Measurements from ENCODE around the gene PCSK6. TPM values are rescaled to one million over a fixed set of nuclear protein-coding genes. Genes with fewer than 3 reads are reported as not detected.
"Not testable (repeated sequence)": the region's sequence is repeated elsewhere in the genome, so short reads cannot be mapped to it uniquely, and the experiment has no call there.

PCSK6 gene
- polyA plus RNA-seq, 3 donors = 0.05 to 0.10 TPM; not detected in 1

- no peak overlapping the region for H3K27ac Mint-ChIP-seq
- Histone ChIP-seq H3K9me3 (replicated peaks in 1 of 2; ENCODE audit: control insufficient read depth in 1 of 2, insufficient read depth in 1 of 2, low read length in 2 of 2) (no peaks in the 10 kb centered on the region), H3K4me1 (ENCODE audit: control insufficient read depth in 1 of 2, insufficient read depth in 2 of 2, low read length in 2 of 2) (no peaks in the 10 kb centered on the region), H3K9ac (ENCODE audit: insufficient read depth, low read length, poor library complexity, severe bottlenecking) (no peak overlapping the region), H3K27me3 (ENCODE audit: control insufficient read depth in 2 of 2, insufficient read depth in 2 of 2, low read length in 2 of 2) (no peaks in the 10 kb centered on the region), H4K20me1 (ENCODE audit: insufficient read depth, low read length) (no peaks in the 10 kb centered on the region), H3K36me3 (replicated peaks in 1 of 2; ENCODE audit: control insufficient read depth in 1 of 2, insufficient read depth in 2 of 2, low read length in 2 of 2) (no peaks in the 10 kb centered on the region), H3K4me3 (replicated peaks in 1 of 3; ENCODE audit: low read depth in 2 of 3, low read length in 3 of 3) (no peak overlapping the region), H3K4me2 (replicated peaks; ENCODE audit: extremely low read depth, low read length, poor library complexity, severe bottlenecking) (no peak overlapping the region), H2AFZ (ENCODE audit: insufficient read depth, low read depth, low read length, poor library complexity, severe bottlenecking) (no peak overlapping the region), H3K27ac (ENCODE audit: low read depth in 1 of 2, low read length in 2 of 2) (no peak overlapping the region), H3K79me2 (ENCODE audit: insufficient read depth, low read length) (no peaks in the 10 kb centered on the region)
- no peak for TF ChIP-seq CTCF (IDR thresholded peaks at IDR 0.05)
- no peaks in the 10 kb centered on the region for H3K36me3 Mint-ChIP-seq
- intact Hi-C loops (cut with micrococcal nuclease) = no loop called here
- peaks cover 0 to 2% (median 0%) of the 10 kb centered on the region in 7 donors for H3K9me3 Mint-ChIP-seq
- peaks cover 11 to 20% (median 20%) of the 10 kb centered on the region in 3 donors for H3K27me3 Mint-ChIP-seq (ENCODE audit: low read depth in 3 of 3)
- 92% methylated on average over 9 of the region's 11 CpGs for WGBS (ENCODE audit: insufficient coverage)
- DNase-seq = no peak
- H3K4me1 Mint-ChIP-seq = no peaks in the 10 kb centered on the region
- H3K4me3 Mint-ChIP-seq = no peak overlapping the region
Measured at GRCh38 chr15:101357885-101358284, 131.6 kb downstream of the PCSK6 start.

DNA sequence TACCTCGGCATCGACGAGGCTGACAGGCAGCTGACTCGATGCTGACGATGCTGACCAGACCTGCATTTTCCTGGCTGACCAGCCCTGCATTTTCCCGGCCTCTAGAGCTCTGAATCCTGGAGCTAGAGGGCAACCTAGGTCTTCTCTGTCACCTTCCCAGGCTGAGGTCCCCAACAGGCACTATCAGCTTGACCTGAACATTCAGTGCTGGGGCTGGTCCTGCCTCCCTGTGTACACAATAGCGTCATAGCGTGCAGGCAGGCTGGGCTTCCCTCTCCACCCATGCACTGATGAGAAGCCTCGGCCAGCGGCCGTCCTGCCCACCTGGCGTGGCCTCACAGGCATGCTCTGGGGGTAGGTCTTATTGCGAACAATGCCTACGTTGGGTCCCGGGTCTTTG, 132.2 kb downstream of the PCSK6 start:
- H3K4me3 ChIP-seq (replicated peaks in 1 of 3; ENCODE audit: low read depth in 2 of 3, low read length in 3 of 3) = no peak overlapping the region
- H3K9ac ChIP-seq (ENCODE audit: insufficient read depth, low read length, poor library complexity, severe bottlenecking) = no peak overlapping the region
- no peaks in the 10 kb centered on the region for H3K4me1 Mint-ChIP-seq
- H3K27me3 ChIP-seq (ENCODE audit: control insufficient read depth in 2 of 2, insufficient read depth in 2 of 2, low read length in 2 of 2) = no peaks in the 10 kb centered on the region
- 81% methylated on average over 8 of the region's 15 CpGs for WGBS (ENCODE audit: insufficient coverage)
- TF ChIP-seq CTCF (IDR thresholded peaks at IDR 0.05) = no peak
- H3K36me3 ChIP-seq (replicated peaks in 1 of 2; ENCODE audit: control insufficient read depth in 1 of 2, insufficient read depth in 2 of 2, low read length in 2 of 2) = no peaks in the 10 kb centered on the region
- no peak overlapping the region for H3K27ac Mint-ChIP-seq
- H3K4me1 ChIP-seq (ENCODE audit: control insufficient read depth in 1 of 2, insufficient read depth in 2 of 2, low read length in 2 of 2) = no peaks in the 10 kb centered on the region
- no peaks in the 10 kb centered on the region for H3K79me2 ChIP-seq (ENCODE audit: insufficient read depth, low read length)
- H2AFZ ChIP-seq (ENCODE audit: insufficient read depth, low read depth, low read length, poor library complexity, severe bottlenecking) = no peak overlapping the region
- H3K4me3 Mint-ChIP-seq = no peak overlapping the region
- no peak overlapping the region for H3K4me2 ChIP-seq (replicated peaks; ENCODE audit: extremely low read depth, low read length, poor library complexity, severe bottlenecking)
- H3K27me3 Mint-ChIP-seq (ENCODE audit: low read depth in 3 of 3) = peaks cover 9 to 19% (median 18%) of the 10 kb centered on the region in 3 donors
- H3K27ac ChIP-seq (ENCODE audit: low read depth in 1 of 2, low read length in 2 of 2) = no peak overlapping the region
- H3K9me3 Mint-ChIP-seq = no peaks in the 10 kb centered on the region
- H4K20me1 ChIP-seq (ENCODE audit: insufficient read depth, low read length) = no peaks in the 10 kb centered on the region
- H3K36me3 Mint-ChIP-seq = no peaks in the 10 kb centered on the region
- no peaks in the 10 kb centered on the region for H3K9me3 ChIP-seq (replicated peaks in 1 of 2; ENCODE audit: control insufficient read depth in 1 of 2, insufficient read depth in 1 of 2, low read length in 2 of 2)
- no peak for DNase-seq
- intact Hi-C loops (cut with micrococcal nuclease) = no loop called here

GRCh38 chr15:101356512-101357172, 132.9 kb downstream of the PCSK6 start:
- H3K9ac ChIP-seq (ENCODE audit: insufficient read depth, low read length, poor library complexity, severe bottlenecking); H3K4me3 Mint-ChIP-seq; H3K4me1 ChIP-seq (ENCODE audit: control insufficient read depth in 1 of 2, insufficient read depth in 2 of 2, low read length in 2 of 2); H3K79me2 ChIP-seq (ENCODE audit: insufficient read depth, low read length); H3K36me3 ChIP-seq (replicated peaks in 1 of 2; ENCODE audit: control insufficient read depth in 1 of 2, insufficient read depth in 2 of 2, low read length in 2 of 2); H3K27ac Mint-ChIP-seq; H3K27ac ChIP-seq (ENCODE audit: low read depth in 1 of 2, low read length in 2 of 2); H2AFZ ChIP-seq (ENCODE audit: insufficient read depth, low read depth, low read length, poor library complexity, severe bottlenecking); H3K36me3 Mint-ChIP-seq; DNase-seq; H3K4me2 ChIP-seq (replicated peaks; ENCODE audit: extremely low read depth, low read length, poor library complexity, severe bottlenecking); H3K4me3 ChIP-seq (replicated peaks in 1 of 3; ENCODE audit: low read depth in 2 of 3, low read length in 3 of 3); H3K9me3 ChIP-seq (replicated peaks in 1 of 2; ENCODE audit: control insufficient read depth in 1 of 2, insufficient read depth in 1 of 2, low read length in 2 of 2); intact Hi-C loops (cut with micrococcal nuclease); H3K27me3 ChIP-seq (ENCODE audit: control insufficient read depth in 2 of 2, insufficient read depth in 2 of 2, low read length in 2 of 2); H4K20me1 ChIP-seq (ENCODE audit: insufficient read depth, low read length); H3K9me3 Mint-ChIP-seq; H3K4me1 Mint-ChIP-seq: not testable (repeated sequence)
- WGBS (ENCODE audit: insufficient coverage) = 80% methylated on average over 2 of the region's 9 CpGs
- H3K27me3 Mint-ChIP-seq (ENCODE audit: low read depth in 3 of 3) = peaks cover 7 to 21% (median 15%) of the 10 kb centered on the region in 3 donors

Measured in CD14-positive monocyte (primary cell).